Astrocyte (in vitro differentiated cells and primary cell): ENCODE data around the gene PSPH.

Source experiments
- EZH2 ChIP-seq: IDR thresholded peaks from 2 replicates; pipeline ENCODE4 v1.6.1; 2012; ENCODE audit warnings: mild to moderate bottlenecking, low read length, inconsistent platforms; ENCODE audit not compliant: insufficient read depth
- TF ChIP-seq, protein P1 (sequence below): IDR thresholded peaks from 2 replicates; pipeline ENCODE4 v1.5.1; 2011; ENCODE audit warnings: low read depth, mild to moderate bottlenecking, inconsistent platforms, low read length, moderate library complexity; ENCODE audit not compliant: insufficient read depth

DNA sequence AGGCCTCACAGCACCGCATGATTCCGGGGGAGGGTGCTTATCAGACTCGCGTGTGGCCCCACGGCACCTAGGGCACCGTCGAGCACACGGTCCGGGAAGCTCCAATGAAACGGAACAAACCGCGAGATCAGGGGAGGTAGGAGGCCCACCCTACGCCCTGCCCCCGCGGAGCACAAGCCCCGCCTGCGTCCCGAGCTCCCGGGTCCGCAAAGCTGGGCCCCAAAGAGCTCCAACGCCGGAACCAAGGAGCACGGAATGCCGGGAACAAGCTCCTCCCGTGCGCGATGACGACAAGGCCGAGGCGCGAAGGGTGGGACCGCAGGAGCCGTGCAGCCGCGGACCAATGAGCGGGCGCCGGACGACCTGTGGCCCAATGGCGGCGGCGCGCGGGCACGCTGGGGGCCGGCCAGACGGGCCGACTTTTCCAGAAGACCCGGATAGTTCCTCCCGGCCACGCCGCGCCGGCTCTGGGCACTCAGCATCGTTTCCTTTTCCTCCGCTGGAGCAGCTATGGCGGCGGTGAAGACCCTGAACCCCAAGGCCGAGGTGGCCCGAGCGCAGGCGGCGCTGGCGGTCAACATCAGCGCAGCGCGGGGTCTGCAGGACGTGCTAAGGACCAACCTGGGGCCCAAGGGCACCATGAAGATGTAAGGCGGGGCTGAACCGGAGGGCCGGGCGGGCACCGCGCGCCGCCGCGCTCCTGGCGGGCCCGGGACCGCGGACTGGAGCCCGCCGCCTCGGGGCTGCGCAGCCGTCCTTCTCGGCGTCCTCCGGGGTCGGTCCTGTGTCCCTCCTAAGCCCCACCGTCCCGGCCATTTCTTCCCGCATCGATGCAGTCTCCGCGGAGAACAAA lies at the start of gene PSPH, which contains the start of gene CCT6A:
- TF ChIP-seq EZH2, result no peak
- TF ChIP-seq, protein P1, sequence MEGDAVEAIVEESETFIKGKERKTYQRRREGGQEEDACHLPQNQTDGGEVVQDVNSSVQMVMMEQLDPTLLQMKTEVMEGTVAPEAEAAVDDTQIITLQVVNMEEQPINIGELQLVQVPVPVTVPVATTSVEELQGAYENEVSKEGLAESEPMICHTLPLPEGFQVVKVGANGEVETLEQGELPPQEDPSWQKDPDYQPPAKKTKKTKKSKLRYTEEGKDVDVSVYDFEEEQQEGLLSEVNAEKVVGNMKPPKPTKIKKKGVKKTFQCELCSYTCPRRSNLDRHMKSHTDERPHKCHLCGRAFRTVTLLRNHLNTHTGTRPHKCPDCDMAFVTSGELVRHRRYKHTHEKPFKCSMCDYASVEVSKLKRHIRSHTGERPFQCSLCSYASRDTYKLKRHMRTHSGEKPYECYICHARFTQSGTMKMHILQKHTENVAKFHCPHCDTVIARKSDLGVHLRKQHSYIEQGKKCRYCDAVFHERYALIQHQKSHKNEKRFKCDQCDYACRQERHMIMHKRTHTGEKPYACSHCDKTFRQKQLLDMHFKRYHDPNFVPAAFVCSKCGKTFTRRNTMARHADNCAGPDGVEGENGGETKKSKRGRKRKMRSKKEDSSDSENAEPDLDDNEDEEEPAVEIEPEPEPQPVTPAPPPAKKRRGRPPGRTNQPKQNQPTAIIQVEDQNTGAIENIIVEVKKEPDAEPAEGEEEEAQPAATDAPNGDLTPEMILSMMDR, result no peak
